OCI-LY1 (cell line): ENCODE data around the gene PGAP6.

Experiments
- EZH2 ChIP-seq: fragments of 200-600 bp; sonication (generic), shearing (Covaris generic); IDR thresholded peaks from 2 replicates; pipeline ENCODE4 v1.8.0; 2017; ENCODE audit warnings: borderline replicate concordance, mixed run types, mild to moderate bottlenecking, antibody characterized with exemption, low read length, moderate library complexity, mixed read lengths
- TF ChIP-seq, protein P1 (sequence below): fragments of 200-600 bp; sonication (generic), shearing (Covaris generic); IDR thresholded peaks from 2 replicates; pipeline ENCODE4 v1.5.1; 2017; ENCODE audit warnings: mild to moderate bottlenecking, antibody characterized with exemption, low read length, moderate library complexity, mixed read lengths

DNA sequence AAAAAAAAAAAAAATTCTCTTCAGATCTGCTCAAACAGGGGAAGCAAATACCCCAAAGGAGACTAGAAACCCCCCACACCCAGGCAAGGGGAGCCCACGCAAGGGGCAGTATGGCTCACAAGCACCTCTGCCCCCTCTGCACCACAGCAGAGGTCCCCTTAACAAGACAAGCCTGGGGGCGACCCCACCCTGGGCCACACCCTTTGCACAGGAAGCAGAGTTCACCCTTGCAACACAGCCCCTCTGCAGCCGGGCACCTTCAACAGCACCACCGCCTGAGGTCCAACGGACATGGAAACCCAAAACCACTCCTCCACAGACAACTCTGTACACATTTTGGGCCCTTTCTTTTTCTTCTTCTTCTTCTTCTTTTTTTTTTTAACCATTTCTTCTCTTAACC lies 42.1 kb downstream of the PGAP6 start:
- TF ChIP-seq, protein P1, sequence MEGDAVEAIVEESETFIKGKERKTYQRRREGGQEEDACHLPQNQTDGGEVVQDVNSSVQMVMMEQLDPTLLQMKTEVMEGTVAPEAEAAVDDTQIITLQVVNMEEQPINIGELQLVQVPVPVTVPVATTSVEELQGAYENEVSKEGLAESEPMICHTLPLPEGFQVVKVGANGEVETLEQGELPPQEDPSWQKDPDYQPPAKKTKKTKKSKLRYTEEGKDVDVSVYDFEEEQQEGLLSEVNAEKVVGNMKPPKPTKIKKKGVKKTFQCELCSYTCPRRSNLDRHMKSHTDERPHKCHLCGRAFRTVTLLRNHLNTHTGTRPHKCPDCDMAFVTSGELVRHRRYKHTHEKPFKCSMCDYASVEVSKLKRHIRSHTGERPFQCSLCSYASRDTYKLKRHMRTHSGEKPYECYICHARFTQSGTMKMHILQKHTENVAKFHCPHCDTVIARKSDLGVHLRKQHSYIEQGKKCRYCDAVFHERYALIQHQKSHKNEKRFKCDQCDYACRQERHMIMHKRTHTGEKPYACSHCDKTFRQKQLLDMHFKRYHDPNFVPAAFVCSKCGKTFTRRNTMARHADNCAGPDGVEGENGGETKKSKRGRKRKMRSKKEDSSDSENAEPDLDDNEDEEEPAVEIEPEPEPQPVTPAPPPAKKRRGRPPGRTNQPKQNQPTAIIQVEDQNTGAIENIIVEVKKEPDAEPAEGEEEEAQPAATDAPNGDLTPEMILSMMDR: no peak
- TF ChIP-seq EZH2: no peak
